ENCODE results near the gene ENTPD8. TPM values are rescaled to one million over a fixed set of nuclear protein-coding genes. Genes with fewer than 3 reads are reported as not detected.

The ENTPD8 gene
- total RNA-seq, 6 donors from 2014 or later = 0.15 to 0.17 TPM; not detected in 4

GRCh38 chr9:137478613-137478961 lies 37.4 kb upstream of the ENTPD8 start:
- 75 to 80% methylated on average over 6 to 8 of the region's 11 CpGs for WGBS, 2 donors
- Histone ChIP-seq H3K27ac (no peak overlapping the region), H3K36me3 (no peaks in the 10 kb centered on the region), H3K4me1 (no peaks in the 10 kb centered on the region), H3K4me3 (no peak overlapping the region), H3K9me3 (peaks cover 7 to 17% (median 10%) of the 10 kb centered on the region in 4 donors), H3K27me3 (no peaks in the 10 kb centered on the region)
- TF ChIP-seq POLR2A (IDR thresholded peaks at IDR 0.05) (no peak), CTCF (IDR thresholded peaks at IDR 0.05) (no peak), POLR2AphosphoS5 (IDR thresholded peaks at IDR 0.05) (no peak), EP300 (IDR thresholded peaks at IDR 0.05) (no peak)
- ATAC-seq (ENCODE audit: low FRiP score in 2 of 2) (peak in 1 of 2 donors; percentile 9), DNase-seq (peak in 1 of 2 donors; percentile 51)

- ATAC-seq (ENCODE audit: low FRiP score in 2 of 2) = no peak
- peak in 1 of 2 donors; percentile 78 for DNase-seq
- 83 to 87% methylated on average over 1 to 28 of the region's 29 CpGs for WGBS, 2 donors
Observed at GRCh38 chr9:137477778-137478612, 36.8 kb upstream of the ENTPD8 start.

GRCh38 chr9:137476856-137477255 lies 35.7 kb upstream of the ENTPD8 start:
- no peaks in the 10 kb centered on the region for H3K36me3 ChIP-seq
- peak in 1 of 2 donors; percentile 15 for ATAC-seq (ENCODE audit: low FRiP score in 2 of 2)
- H3K4me1 ChIP-seq = no peaks in the 10 kb centered on the region
- TF ChIP-seq CTCF (IDR thresholded peaks at IDR 0.05) = no peak
- no peak for TF ChIP-seq EP300 (IDR thresholded peaks at IDR 0.05)
- TF ChIP-seq POLR2AphosphoS5 (IDR thresholded peaks at IDR 0.05) = no peak
- TF ChIP-seq POLR2A (IDR thresholded peaks at IDR 0.05) = no peak
- H3K4me3 ChIP-seq = no peak overlapping the region
- H3K27me3 ChIP-seq = no peaks in the 10 kb centered on the region
- peak in 1 of 2 donors; percentile 74 for DNase-seq
- H3K9me3 ChIP-seq = peaks cover 7 to 17% (median 10%) of the 10 kb centered on the region in 4 donors
- H3K27ac ChIP-seq = no peak overlapping the region
- 90 to 94% methylated on average over 5 to 11 of the region's 11 CpGs for WGBS, 2 donors

More at GRCh38 chr9:137477778-137478612, 36.8 kb upstream of the ENTPD8 start:
- H3K27ac ChIP-seq = no peak overlapping the region
- H3K36me3 ChIP-seq = no peaks in the 10 kb centered on the region
- H3K9me3 ChIP-seq = peaks cover 7 to 17% (median 10%) of the 10 kb centered on the region in 4 donors
- no peak for TF ChIP-seq EP300 (IDR thresholded peaks at IDR 0.05)
- TF ChIP-seq CTCF (IDR thresholded peaks at IDR 0.05) = no peak
- no peak for TF ChIP-seq POLR2A (IDR thresholded peaks at IDR 0.05)
- TF ChIP-seq POLR2AphosphoS5 (IDR thresholded peaks at IDR 0.05) = no peak
- no peaks in the 10 kb centered on the region for H3K4me1 ChIP-seq
- no peak overlapping the region for H3K4me3 ChIP-seq
- H3K27me3 ChIP-seq = no peaks in the 10 kb centered on the region

GRCh38 chr9:137475666-137476065 lies 34.5 kb upstream of the ENTPD8 start:
- WGBS, 2 donors = 83 to 94% methylated on average over 3 of the region's 3 CpGs

More at GRCh38 chr9:137475666-137476065, 34.5 kb upstream of the ENTPD8 start:
- H3K36me3 ChIP-seq = no peaks in the 10 kb centered on the region
- no peaks in the 10 kb centered on the region for H3K27me3 ChIP-seq
- H3K27ac ChIP-seq = no peak overlapping the region
- no peak for DNase-seq
- peaks cover 7 to 17% (median 10%) of the 10 kb centered on the region in 4 donors for H3K9me3 ChIP-seq
- no peak for TF ChIP-seq CTCF (IDR thresholded peaks at IDR 0.05)
- TF ChIP-seq POLR2A (IDR thresholded peaks at IDR 0.05) = no peak
- TF ChIP-seq EP300 (IDR thresholded peaks at IDR 0.05) = no peak
- TF ChIP-seq POLR2AphosphoS5 (IDR thresholded peaks at IDR 0.05) = no peak
- no peak for ATAC-seq (ENCODE audit: low FRiP score in 2 of 2)
- no peaks in the 10 kb centered on the region for H3K4me1 ChIP-seq
- no peak overlapping the region for H3K4me3 ChIP-seq
